ENCODE results near the gene RANBP17.

DNA sequence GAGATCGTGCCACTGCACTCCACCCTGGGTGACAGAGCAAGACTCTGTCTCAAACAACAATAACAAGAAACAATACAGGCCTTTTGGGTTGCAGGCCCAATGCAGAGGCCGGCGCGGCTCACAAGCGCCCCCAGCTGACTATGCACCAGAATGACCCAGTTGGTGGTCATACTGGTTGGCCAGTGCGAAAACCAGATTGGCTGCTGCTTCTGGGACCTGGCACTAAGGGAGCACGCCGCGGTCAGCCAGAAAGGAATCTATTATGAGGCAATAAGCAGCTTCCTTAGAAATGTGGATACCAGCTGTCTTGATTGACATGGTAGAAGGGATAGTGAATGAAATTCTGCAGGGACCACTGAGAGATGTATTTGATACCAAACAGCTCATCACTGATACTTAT is 35.0 kb downstream of the RANBP17 start:
- TF ChIP-seq RNF2 (IDR thresholded peaks at IDR 0.05) (no peak), TCF3 (CRISPR knock-in tag; IDR thresholded peaks at IDR 0.05) (no peak)

Measured in K562 (cell line).